Left ventricle myocardium inferior (tissue), 1 donor: ENCODE data around the gene TAGAP. TPM values are rescaled to one million over a fixed set of nuclear protein-coding genes. Genes with fewer than 3 reads are reported as not detected.
"Not testable (repeated sequence)": the region's sequence is repeated elsewhere in the genome, so short reads cannot be mapped to it uniquely, and the experiment has no call there.

Experiments used
- DNase-seq: peaks from one replicate; pipeline ENCODE4 v3.0.0-alpha.2; 2020
- H3K27ac ChIP-seq: fragments of 200-600 bp; replicated peaks from 2 replicates; pipeline ENCODE4 v1.8.0; 2021
- H3K27me3 ChIP-seq: fragments of 200-600 bp; 2 replicates; pipeline ENCODE4 v1.8.0; 2021; ENCODE audit warnings: low read depth
- H3K36me3 ChIP-seq: fragments of 200-600 bp; 2 replicates; pipeline ENCODE4 v1.8.0; 2021
- H3K4me1 ChIP-seq: fragments of 200-600 bp; 2 replicates; pipeline ENCODE4 v1.8.0; 2021
- H3K4me3 ChIP-seq: fragments of 200-600 bp; 2 replicates; pipeline ENCODE4 v1.8.0; 2021; ENCODE audit warnings: mild to moderate bottlenecking, moderate library complexity
- H3K9me3 ChIP-seq: fragments of 200-600 bp; replicated peaks from 2 replicates; pipeline ENCODE4 v1.8.0; 2021
- intact Hi-C: fragments of 100-400 bp; cut with micrococcal nuclease; formaldehyde crosslinking; loops from one replicate; pipeline ENCODE4 v1.11.0; 2022
- total RNA-seq: library from RNA; stranded (reverse); fragmentation: NEBNext Ultra II Directional; extraction: Animal tissue kit (Norgen Biotek cat#: 25700); gene quantifications from one replicate; pipeline ENCODE4 v1.2.1, GENCODE V29; 2021
- TF ChIP-seq, protein P1 (sequence below): fragments of 200-600 bp; IDR thresholded peaks from 2 replicates; pipeline ENCODE4 v1.8.0; 2021; ENCODE audit warnings: antibody characterized with exemption, mild to moderate bottlenecking, borderline replicate concordance
- donor health status: DM: no; HTN: yes; CAD: no; lungs with severe emphysema.

The TAGAP gene
- total RNA-seq, 1 donor from 2014 or later, result 1.2 TPM

DNA sequence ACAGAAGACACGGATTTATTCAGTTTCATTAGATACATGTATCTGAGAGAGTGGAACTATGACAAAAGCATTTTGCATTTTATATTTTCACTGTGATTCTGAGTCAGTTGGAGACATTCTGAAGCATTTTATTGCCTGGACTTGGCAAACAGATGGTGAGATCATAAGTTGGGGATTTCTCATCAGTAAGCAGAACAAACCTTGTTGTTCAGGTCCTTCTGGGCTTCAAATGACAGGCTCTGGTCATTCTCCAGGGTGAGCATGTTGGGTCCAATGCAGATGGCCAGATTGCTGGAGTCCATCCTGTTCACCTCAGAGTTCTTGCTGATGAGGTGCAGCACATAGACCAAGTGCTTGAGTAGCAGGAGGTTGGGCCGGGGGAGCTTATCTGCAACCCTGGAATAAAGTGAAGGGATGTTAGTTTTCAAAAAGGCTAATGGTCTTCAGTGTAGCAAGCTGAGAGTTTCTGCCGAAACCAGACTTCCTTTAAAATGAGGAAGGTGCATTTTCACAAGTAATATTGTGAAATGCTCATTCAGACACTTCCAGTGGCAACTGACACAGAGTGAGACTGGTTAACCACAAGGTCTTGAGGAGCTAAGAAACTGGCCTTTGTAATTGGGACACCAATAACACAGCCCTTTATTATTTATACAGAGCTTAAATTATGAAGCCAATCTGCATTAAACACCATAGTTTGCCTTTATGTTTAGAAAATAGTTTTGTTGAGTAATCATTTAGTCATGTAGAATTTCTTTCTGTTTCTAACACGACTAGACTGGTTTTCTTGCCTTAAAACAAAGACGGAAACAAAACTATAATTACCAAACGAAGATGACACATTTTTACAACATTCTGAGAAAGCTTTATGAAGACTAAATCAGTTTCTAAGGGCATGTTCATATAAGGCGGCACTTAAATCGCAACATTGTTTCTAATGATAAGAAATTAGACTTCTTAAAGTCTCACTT, 5.6 kb downstream of the TAGAP start:
- DNase-seq, result no peak
- H3K36me3 ChIP-seq, result no peaks in the 10 kb centered on the region
- no peak overlapping the region for H3K4me3 ChIP-seq
- H3K4me1 ChIP-seq, result peaks cover 16% of the 10 kb centered on the region
- no peaks in the 10 kb centered on the region for H3K9me3 ChIP-seq
- H3K27me3 ChIP-seq, result no peaks in the 10 kb centered on the region
- TF ChIP-seq, protein P1, sequence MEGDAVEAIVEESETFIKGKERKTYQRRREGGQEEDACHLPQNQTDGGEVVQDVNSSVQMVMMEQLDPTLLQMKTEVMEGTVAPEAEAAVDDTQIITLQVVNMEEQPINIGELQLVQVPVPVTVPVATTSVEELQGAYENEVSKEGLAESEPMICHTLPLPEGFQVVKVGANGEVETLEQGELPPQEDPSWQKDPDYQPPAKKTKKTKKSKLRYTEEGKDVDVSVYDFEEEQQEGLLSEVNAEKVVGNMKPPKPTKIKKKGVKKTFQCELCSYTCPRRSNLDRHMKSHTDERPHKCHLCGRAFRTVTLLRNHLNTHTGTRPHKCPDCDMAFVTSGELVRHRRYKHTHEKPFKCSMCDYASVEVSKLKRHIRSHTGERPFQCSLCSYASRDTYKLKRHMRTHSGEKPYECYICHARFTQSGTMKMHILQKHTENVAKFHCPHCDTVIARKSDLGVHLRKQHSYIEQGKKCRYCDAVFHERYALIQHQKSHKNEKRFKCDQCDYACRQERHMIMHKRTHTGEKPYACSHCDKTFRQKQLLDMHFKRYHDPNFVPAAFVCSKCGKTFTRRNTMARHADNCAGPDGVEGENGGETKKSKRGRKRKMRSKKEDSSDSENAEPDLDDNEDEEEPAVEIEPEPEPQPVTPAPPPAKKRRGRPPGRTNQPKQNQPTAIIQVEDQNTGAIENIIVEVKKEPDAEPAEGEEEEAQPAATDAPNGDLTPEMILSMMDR, result no peak
- intact Hi-C loops, result no loop called here
- peak overlapping the region; percentile 15 for H3K27ac ChIP-seq

DNA sequence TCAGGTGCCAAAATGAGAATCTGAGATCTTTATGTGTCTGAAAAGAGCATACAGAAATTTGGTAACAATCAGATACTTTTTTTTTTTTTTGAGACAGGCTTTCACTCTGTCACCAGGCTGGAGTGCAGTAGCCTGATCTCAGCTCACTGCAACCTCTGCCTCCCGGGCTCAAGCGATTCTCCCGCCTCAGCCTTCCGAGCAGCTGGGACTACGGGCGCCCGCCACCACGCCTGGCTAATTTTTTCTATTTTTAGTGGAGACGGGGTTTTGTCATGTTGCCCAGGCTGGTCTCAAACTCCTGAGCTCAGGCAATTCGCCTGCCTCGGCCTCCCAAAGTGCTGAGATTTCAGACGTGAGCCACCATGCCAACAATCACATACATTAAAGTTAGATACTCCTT, 6.5 kb downstream of the TAGAP start:
- H3K4me3 ChIP-seq, H3K9me3 ChIP-seq, intact Hi-C loops, H3K27me3 ChIP-seq, DNase-seq, H3K27ac ChIP-seq, H3K36me3 ChIP-seq: not testable (repeated sequence)
- H3K4me1 ChIP-seq, result peaks cover 15% of the 10 kb centered on the region

DNA sequence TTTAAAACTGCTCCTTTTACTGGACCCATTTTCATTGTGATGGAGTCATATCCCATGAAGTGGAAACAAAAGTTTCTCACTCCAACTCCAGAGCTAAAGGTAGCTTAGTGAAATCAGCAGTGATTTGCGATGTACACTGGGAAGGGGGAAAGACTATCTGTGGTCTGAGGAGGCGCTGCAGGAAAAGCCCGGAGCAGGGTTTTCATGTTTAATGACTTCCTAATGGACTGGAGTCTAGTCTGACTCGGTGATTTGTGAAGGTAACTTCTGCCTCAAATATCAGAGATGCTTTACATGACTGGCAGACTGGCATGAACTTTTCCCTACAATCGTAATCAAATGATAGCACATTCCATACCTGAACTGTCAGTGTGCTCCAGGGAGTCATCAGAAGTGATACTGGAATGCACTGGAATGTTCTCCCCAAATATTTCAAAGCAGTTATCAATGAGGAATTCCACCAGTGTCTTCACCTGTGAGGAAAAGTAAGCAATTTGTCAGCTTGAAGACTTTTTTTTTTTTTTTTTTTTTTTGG, 7.0 kb downstream of the TAGAP start:
- H3K36me3 ChIP-seq, result no peaks in the 10 kb centered on the region
- H3K4me1 ChIP-seq, result peaks cover 10% of the 10 kb centered on the region
- H3K9me3 ChIP-seq, result no peaks in the 10 kb centered on the region
- TF ChIP-seq, protein P1, result no peak
- no peak overlapping the region for H3K27ac ChIP-seq
- no peak for DNase-seq
- intact Hi-C loops, result no loop called here
- H3K4me3 ChIP-seq, result no peak overlapping the region
- H3K27me3 ChIP-seq, result no peaks in the 10 kb centered on the region

DNA sequence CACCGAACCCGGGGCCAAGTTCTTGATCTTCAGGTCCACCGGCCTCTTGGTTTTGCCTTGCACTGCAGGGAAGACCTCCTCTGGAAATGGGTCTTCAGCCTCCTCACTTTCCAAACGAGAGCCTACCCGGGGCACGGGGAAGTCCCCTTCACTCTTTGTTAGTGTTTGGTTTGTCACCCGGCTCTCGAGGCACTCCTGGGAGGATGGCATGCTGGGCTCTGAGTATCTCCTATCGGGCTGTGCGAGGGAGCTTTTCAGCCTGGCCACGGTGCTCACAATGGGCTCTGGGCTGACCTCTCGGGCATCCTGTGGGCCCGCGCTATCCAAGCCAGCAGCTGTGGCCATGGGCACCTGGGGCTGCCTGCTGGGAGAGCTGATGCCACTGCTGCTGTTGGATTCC, 8.1 kb downstream of the TAGAP start:
- H3K27ac ChIP-seq, result no peak overlapping the region
- TF ChIP-seq, protein P1, result no peak
- intact Hi-C loops, result no loop called here
- no peaks in the 10 kb centered on the region for H3K36me3 ChIP-seq
- no peaks in the 10 kb centered on the region for H3K9me3 ChIP-seq
- H3K4me3 ChIP-seq, result no peak overlapping the region
- no peaks in the 10 kb centered on the region for H3K27me3 ChIP-seq
- H3K4me1 ChIP-seq, result no peaks in the 10 kb centered on the region
- DNase-seq, result no peak

DNA sequence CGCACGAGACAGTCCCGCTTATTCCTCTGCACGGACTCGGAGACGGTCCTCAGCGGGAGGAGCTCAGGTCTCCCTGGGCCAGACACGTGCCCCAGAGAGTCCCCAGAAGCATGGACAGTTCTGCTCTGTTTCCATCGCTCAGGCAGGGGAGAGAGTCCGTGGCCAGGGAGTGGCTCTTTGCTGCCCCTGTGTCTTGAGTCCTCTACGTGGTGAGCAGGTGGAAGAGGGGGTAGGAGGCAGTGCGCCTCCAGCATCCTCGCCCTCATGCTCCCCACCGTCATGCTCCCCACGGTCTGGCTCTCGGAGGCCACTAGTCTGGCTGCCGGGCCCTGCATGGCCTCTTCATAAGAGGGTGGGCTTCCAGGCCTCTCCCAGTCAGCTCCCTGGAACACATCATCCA, 8.9 kb downstream of the TAGAP start:
- Histone ChIP-seq H3K27me3 (no peaks in the 10 kb centered on the region), H3K9me3 (no peaks in the 10 kb centered on the region), H3K36me3 (no peaks in the 10 kb centered on the region), H3K27ac (no peak overlapping the region), H3K4me1 (no peaks in the 10 kb centered on the region), H3K4me3 (no peak overlapping the region)
- TF ChIP-seq, protein P1, result no peak
- intact Hi-C loops, result no loop called here
- no peak for DNase-seq
